IMR-90 (cell line): ENCODE results near the gene KIAA1586. TPM values are rescaled to one million over a fixed set of nuclear protein-coding genes. Genes with fewer than 3 reads are reported as not detected.
"Not testable (repeated sequence)": the region's sequence is repeated elsewhere in the genome, so short reads cannot be mapped to it uniquely, and the experiment has no call there.

Experiments
- ATAC-seq: fragments of 200-7000 bp; cut with Tn5 transposase; 2 replicates; pipeline ENCODE4 v1.9.1; 2020; ENCODE audit warnings: low read depth, mild to moderate bottlenecking, moderate library complexity
- BruUV-seq: library from RNA; stranded (reverse); fragments of 400-500 nt; replicated peaks from 2 replicates; lab custom pipeline; 2021; lab: Mats Ljungman, UMichigan
- CTCF ChIA-PET: fragments of 300-600 bp; formaldehyde crosslinking; extraction: SDS; loops from one replicate; lab custom pipeline; 2021; ENCODE audit warnings: antibody characterized with exemption; lab: Yijun Ruan, JAX
- POLR2A ChIA-PET: fragments of 300-600 bp; sonication (Branson Sonifier 250); formaldehyde crosslinking; loops from one replicate; lab custom pipeline; 2022; ENCODE audit warnings: antibody characterized with exemption; ENCODE audit not compliant: unreplicated experiment; lab: Charles Lee
- DNase-seq: peaks from one replicate; pipeline ENCODE4 v3.0.0; 2013
- H2AFZ ChIP-seq: replicated peaks from 2 replicates; pipeline ENCODE3; 2013; ENCODE audit warnings: low read length, mild to moderate bottlenecking; ENCODE audit not compliant: poor library complexity
- H2AK5ac ChIP-seq: 2 replicates; pipeline ENCODE4 v1.6.1; 2013; ENCODE audit warnings: low read depth, low read length, inconsistent platforms
- H2AK9ac ChIP-seq: replicated peaks from 2 replicates; pipeline ENCODE3; 2013; ENCODE audit warnings: mild to moderate bottlenecking, low read depth, low read length, moderate library complexity; ENCODE audit not compliant: poor library complexity
- H2BK120ac ChIP-seq: 2 replicates; pipeline ENCODE4 v1.6.1; 2013; ENCODE audit warnings: low read depth, low read length, inconsistent platforms
- H2BK15ac ChIP-seq: 3 replicates; pipeline ENCODE4 v1.6.1; 2013; ENCODE audit warnings: low read depth, low read length, inconsistent platforms
- H2BK20ac ChIP-seq: 2 replicates; pipeline ENCODE4 v1.6.1; 2013; ENCODE audit warnings: low read depth, mild to moderate bottlenecking, inconsistent platforms, low read length, moderate library complexity
- H2BK5ac ChIP-seq: 2 replicates; pipeline ENCODE4 v1.6.1; 2013; ENCODE audit warnings: mild to moderate bottlenecking, low read depth, low read length, inconsistent platforms; ENCODE audit not compliant: poor library complexity, severe bottlenecking
- H3K14ac ChIP-seq: replicated peaks from 2 replicates; pipeline ENCODE4 v1.6.1; 2013; ENCODE audit warnings: low read depth, low read length, inconsistent platforms
- H3K18ac ChIP-seq: 2 replicates; pipeline ENCODE4 v1.6.1; 2013; ENCODE audit warnings: low read depth, low read length, control low read depth
- H3K23ac ChIP-seq: 2 replicates; pipeline ENCODE4 v1.6.1; 2013; ENCODE audit warnings: low read depth, low read length, inconsistent platforms
- H3K27ac ChIP-seq: 2 replicates; pipeline ENCODE4 v1.5.1; 2013; ENCODE audit warnings: mild to moderate bottlenecking, control low read depth, low read length; ENCODE audit not compliant: insufficient read depth
- H3K27me3 ChIP-seq: 2 replicates; pipeline ENCODE4 v1.6.1; 2013; ENCODE audit warnings: low read length; ENCODE audit not compliant: control insufficient read depth, insufficient read depth
- H3K36me3 ChIP-seq: 2 replicates; pipeline ENCODE4 v1.6.1; 2013; ENCODE audit warnings: low read length, mixed read lengths; ENCODE audit not compliant: control insufficient read depth, insufficient read depth
- H3K4ac ChIP-seq: 2 replicates; pipeline ENCODE4 v1.6.1; 2013; ENCODE audit warnings: low read depth, low read length, inconsistent platforms
- H3K4me1 ChIP-seq: 2 replicates; pipeline ENCODE4 v1.6.1; 2013; ENCODE audit warnings: low read length, mixed read lengths; ENCODE audit not compliant: control insufficient read depth, insufficient read depth
- H3K4me2 ChIP-seq: 2 replicates; pipeline ENCODE4 v1.6.1; 2013; ENCODE audit warnings: low read depth, mild to moderate bottlenecking, control low read depth, low read length, moderate library complexity
- H3K4me3 ChIP-seq: 2 replicates; pipeline ENCODE4 v1.5.1; 2013; ENCODE audit warnings: low read depth, mild to moderate bottlenecking, control low read depth, low read length, moderate library complexity; ENCODE audit not compliant: insufficient read depth
- H3K56ac ChIP-seq: 2 replicates; pipeline ENCODE4 v1.6.1; 2013; ENCODE audit warnings: low read length, inconsistent platforms; ENCODE audit not compliant: insufficient read depth; ENCODE audit errors: extremely low read depth
- H3K79me1 ChIP-seq, 2 experiments: 2 replicates each; pipeline ENCODE4 v1.6.1; 2013; ENCODE audit warnings: low read length in 2 of 2, inconsistent platforms in 1 of 2, low read depth in 1 of 2
- H3K9ac ChIP-seq: 2 replicates; pipeline ENCODE4 v1.6.1; 2013; ENCODE audit warnings: low read depth, low read length, control low read depth
- H3K9me1 ChIP-seq: 2 replicates; pipeline ENCODE4 v1.6.1; 2013; ENCODE audit warnings: low read length, inconsistent platforms; ENCODE audit not compliant: insufficient read depth
- H3K9me3 ChIP-seq: 2 replicates; pipeline ENCODE4 v1.6.1; 2013; ENCODE audit warnings: low read length; ENCODE audit not compliant: control insufficient read depth, insufficient read depth
- H4K20me1 ChIP-seq: 2 replicates; pipeline ENCODE4 v1.6.1; 2013; ENCODE audit warnings: low read length, inconsistent platforms; ENCODE audit not compliant: insufficient read depth
- H4K5ac ChIP-seq: 2 replicates; pipeline ENCODE4 v1.6.1; 2013; ENCODE audit warnings: mild to moderate bottlenecking, low read depth, low read length, control low read depth
- H4K8ac ChIP-seq, 2 experiments: 2 replicates each; pipeline ENCODE4 v1.6.1; 2013; ENCODE audit warnings: low read depth in 2 of 2, low read length in 2 of 2, control low read depth in 1 of 2, inconsistent platforms in 1 of 2
- H4K91ac ChIP-seq: 2 replicates; pipeline ENCODE4 v1.6.1; 2013; ENCODE audit warnings: low read depth, low read length, inconsistent platforms; ENCODE audit not compliant: insufficient read depth
- BHLHE40 ChIP-seq: fragments of 150-350 bp; IDR thresholded peaks from 2 replicates; pipeline ENCODE4 v1.6.1; 2016; ENCODE audit warnings: mild to moderate bottlenecking, low read depth, low read length
- ELK1 ChIP-seq: fragments of 150-350 bp; IDR thresholded peaks from 2 replicates; pipeline ENCODE4 v1.6.1; 2016; ENCODE audit warnings: low read depth, mild to moderate bottlenecking, low read length, moderate library complexity, borderline replicate concordance
- MAFK ChIP-seq: IDR thresholded peaks from 2 replicates; pipeline ENCODE4 v1.6.1; 2012; ENCODE audit warnings: low read depth, low read length, improper control_type of control experiment
- MXI1 ChIP-seq: IDR thresholded peaks from 2 replicates; pipeline ENCODE4 v1.6.1; 2012; ENCODE audit warnings: low read depth, mild to moderate bottlenecking, low read length, moderate library complexity, borderline replicate concordance
- WGBS, 2 experiments: methylation state at CpG; one replicate each; pipeline versions ENCODE4 v1.1.5 to v1.1.7; 2013; ENCODE audit warnings: missing lambda C conversion rate in 2 of 2; ENCODE audit not compliant: insufficient read length in 1 of 2; ENCODE audit errors: extremely low coverage in 2 of 2; 5-methylcytosine and 5-hydroxymethylcytosine counted together
- dilution Hi-C: fragments of 300-500 bp; cut with HindIII; formaldehyde crosslinking; loops from one replicate; pipeline ENCODE4 v1.14.3; 2018; ENCODE audit warnings: low sequenced_read_pairs; ENCODE audit not compliant: unreplicated experiment
- in situ Hi-C: fragments of 300-500 bp; cut with MboI; formaldehyde crosslinking; loops from 3 replicates; pipeline ENCODE4 v1.14.3; 2019; ENCODE audit warnings: low sequenced_read_pairs, inconsistent platforms, mixed read lengths
- intact Hi-C: fragments of 100-400 bp; cut with micrococcal nuclease; formaldehyde crosslinking; loops from 2 replicates; pipeline ENCODE4 v1.10.0; 2022
- polyA plus RNA-seq, 3 experiments: library from polyadenylated mRNA; depleted of rRNA; stranded (reverse); fragments of >200 nt; gene quantifications; 2 replicates each; pipeline ENCODE4 v1.2.3, GENCODE V29; 2012; ENCODE audit warnings: low replicate concordance in 1 of 3
- total RNA-seq: library from RNA; depleted of rRNA; stranded (reverse); fragments of >200 nt; gene quantifications from 2 replicates; pipeline ENCODE4 v1.2.3, GENCODE V29; 2012

KIAA1586 gene
- total and polyA plus RNA-seq, 2 of the 4 experiments (the other 2 are of a cell fraction), result 3.6 to 3.8 TPM

- TF ChIP-seq MXI1, result 0 out of 2 replicates have a peak, but pooled peaks have one; percentile 65
- no peak for TF ChIP-seq ELK1
- no peak for TF ChIP-seq BHLHE40
- TF ChIP-seq MAFK, result no peak
Measured at GRCh38 chr6:57089687-57090457, 43.4 kb downstream of the KIAA1586 start, which contains the start of gene ZNF451 (continued).

- H4K20me1 ChIP-seq, result peaks cover 34% of the 10 kb centered on the region
- peaks cover 0 to 10% of the 10 kb centered on the region in 2 experiments; a peak in 2 of 4 replicates for H3K79me1 ChIP-seq
- H3K23ac ChIP-seq, H2AK9ac ChIP-seq, H3K18ac ChIP-seq, H4K91ac ChIP-seq, in situ Hi-C loops, H2BK20ac ChIP-seq, H3K4ac ChIP-seq, H3K56ac ChIP-seq, H3K27me3 ChIP-seq, H2BK5ac ChIP-seq, dilution Hi-C loops, H2AK5ac ChIP-seq, H3K9me1 ChIP-seq, CTCF ChIA-PET, H3K14ac ChIP-seq, DNase-seq, H3K9ac ChIP-seq, H3K4me3 ChIP-seq, POLR2A ChIA-PET, intact Hi-C loops, H2BK120ac ChIP-seq, H3K4me2 ChIP-seq, ATAC-seq, H2AFZ ChIP-seq, H2BK15ac ChIP-seq, H3K9me3 ChIP-seq, H3K4me1 ChIP-seq, H3K36me3 ChIP-seq, H3K27ac ChIP-seq, H4K8ac ChIP-seq, H4K5ac ChIP-seq: not testable (repeated sequence)
- WGBS, 2 experiments, result no CpG with 5 or more reads among the region's 27 CpGs
- BruUV-seq, result TSS peak; percentile 52
Measured at GRCh38 chr6:57090458-57091067, 44.1 kb downstream of the KIAA1586 start.
